GM08714 (cell line): ENCODE data around the gene ERBB4.

Source experiments
- H3K4me3 ChIP-seq: fragments of 200-500 bp; sonication (Bioruptor generic); 2 replicates; pipeline ENCODE4 v1.5.1; 2014; ENCODE audit warnings: mild to moderate bottlenecking, low read length, inconsistent platforms
- ZNF274 ChIP-seq: IDR thresholded peaks from 2 replicates; pipeline ENCODE4 v1.6.1; 2012; ENCODE audit warnings: mild to moderate bottlenecking, low read depth, low read length

Gene ERBB4

DNA sequence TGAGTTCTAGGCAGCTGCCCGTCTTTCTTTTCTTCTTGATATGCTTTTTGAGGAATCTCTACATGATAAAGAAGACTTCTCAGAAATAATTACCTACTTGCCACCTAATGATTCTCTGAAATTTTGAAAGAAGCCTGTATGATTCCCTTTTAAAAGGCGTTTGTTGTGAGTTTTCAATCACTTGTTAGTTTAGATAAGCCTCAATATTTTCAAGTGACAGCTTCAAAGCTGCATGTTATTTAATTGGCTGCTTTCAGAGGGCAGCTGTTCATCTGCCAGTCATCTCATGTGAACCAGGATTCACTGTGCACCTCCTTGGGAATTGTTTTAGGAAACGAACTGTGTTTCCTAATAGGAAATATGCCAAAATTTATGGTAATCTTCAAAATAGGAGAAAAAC, 1044.1 kb downstream of the ERBB4 start:
- TF ChIP-seq ZNF274: no peak
- H3K4me3 ChIP-seq: no peak overlapping the region

DNA sequence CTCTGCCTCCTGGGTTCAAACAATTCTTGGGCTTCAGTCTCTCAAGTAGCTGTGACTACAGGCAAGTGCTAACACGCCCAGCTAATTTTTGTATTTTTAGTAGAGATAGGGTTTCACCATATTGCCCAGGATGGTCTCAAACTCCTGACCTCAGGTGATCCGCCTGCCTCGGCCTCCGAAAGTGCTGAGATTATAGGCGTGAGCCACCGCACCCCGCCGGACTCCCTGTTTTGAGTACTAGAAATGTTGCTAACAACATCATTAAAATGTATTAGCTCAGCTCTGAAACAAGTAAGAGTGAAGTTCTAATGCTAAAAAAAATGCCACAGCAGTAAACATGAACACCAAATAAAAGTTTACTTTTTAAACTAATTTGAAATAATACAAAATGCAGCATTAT, 1044.5 kb downstream of the ERBB4 start:
- TF ChIP-seq ZNF274: no peak

DNA sequence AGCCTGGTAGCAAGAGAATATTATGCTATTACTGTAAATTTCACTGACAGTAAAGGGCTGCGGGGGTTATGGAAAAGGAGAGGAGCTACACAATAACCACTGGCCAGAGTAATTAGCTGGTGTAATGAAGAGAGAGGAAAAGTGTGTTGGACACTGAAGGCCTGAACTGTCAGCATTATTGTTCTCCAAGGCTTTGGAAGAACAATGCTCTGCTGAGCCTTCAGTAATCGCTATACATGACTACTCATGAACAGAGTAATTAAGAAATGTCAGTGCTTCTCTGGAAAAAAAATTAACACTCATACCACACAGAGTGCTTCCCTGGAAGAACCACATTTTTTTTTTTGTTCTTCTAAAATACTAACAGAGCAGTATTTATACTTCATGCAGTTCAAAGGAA, 1050.9 kb downstream of the ERBB4 start:
- no peak overlapping the region for H3K4me3 ChIP-seq
- no peak for TF ChIP-seq ZNF274

More for the DNA sequence above, 1044.5 kb downstream of the ERBB4 start:
- H3K4me3 ChIP-seq: no peak overlapping the region

DNA sequence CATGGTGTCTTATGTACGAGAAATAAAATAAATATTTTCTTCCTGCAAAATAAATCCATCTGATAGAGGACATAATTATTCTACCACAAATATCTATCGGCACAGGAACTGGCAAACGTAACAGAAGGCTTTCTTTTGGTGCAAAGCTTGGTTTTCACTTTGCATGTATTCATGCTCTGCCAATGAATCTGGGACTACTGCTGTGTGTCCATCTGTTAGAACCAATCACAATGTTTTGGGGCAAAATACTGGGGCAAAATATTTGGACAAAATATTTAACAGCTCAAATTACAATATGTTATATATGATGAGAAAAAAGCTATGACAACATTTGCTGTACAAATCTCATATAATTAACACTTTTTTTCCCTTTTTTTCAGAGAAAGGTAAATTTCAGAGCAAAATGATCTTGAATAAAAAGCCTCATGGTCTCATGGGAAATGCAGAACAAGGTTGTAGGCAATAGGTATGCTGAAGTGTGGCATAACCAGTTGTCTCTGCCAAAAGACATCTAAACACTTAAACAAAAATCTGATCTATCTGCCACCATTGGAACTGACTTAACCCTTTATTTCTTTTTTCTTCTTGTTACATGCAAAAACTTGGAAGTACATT, 1059.0 kb downstream of the ERBB4 start:
- no peak for TF ChIP-seq ZNF274

DNA sequence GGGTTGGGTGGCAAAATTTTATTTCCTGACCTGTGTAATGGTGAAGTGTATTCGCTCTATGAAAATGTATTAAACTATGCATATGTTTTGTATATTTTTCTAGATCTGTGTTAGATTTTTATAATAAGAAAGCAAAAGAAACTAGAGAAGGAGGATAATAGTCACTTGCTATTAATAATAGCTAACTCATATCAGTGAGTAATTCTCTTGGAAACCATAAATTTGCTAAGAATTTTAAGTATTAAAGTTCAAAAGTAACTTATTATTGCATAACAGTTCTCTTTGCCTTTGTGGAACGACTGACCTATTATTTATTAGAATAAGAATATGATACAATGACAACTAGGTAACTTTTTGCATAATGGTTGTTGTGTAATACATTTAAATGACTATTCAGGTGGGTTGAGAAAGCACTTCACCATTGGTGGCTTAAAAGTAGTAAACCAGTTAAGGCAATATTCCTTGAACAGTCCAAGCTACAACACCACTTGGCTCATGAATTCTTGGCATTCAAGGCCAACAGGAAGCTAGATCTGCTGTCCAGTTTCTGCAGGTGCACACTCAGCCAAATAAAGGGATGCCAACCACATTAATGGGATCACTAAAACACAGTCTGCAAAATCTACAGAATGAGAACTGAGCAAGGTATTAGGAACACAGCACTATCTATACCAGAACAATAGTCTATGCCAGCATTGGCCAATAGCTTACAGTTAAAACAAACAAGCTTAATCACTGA, 1060.9 kb downstream of the ERBB4 start:
- no peak overlapping the region for H3K4me3 ChIP-seq
- no peak for TF ChIP-seq ZNF274

More for the DNA sequence above, 1059.0 kb downstream of the ERBB4 start:
- no peak overlapping the region for H3K4me3 ChIP-seq

DNA sequence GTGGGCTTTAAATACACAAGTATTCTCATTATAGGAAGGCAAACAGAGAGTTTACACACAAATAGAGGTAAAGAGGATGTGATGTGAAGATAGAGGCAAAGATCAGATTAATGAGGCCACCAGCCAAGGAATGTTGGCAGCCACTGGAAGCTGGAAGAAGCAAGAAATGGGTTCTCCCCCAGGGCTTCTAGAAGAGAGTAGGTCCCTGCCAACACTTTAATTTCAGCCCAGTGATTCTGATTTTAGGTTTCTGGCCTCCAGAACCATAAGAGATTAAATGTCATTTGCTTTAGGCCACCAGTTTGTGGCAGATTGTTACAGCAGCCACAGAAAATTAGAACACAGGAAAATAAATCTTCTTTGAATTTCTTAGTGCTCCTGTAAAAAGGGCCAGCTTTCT, 1065.5 kb downstream of the ERBB4 start:
- no peak for TF ChIP-seq ZNF274
- H3K4me3 ChIP-seq: no peak overlapping the region

- TF ChIP-seq ZNF274: no peak
- no peak overlapping the region for H3K4me3 ChIP-seq
These were observed 1068.9 kb downstream of the ERBB4 start for GRCh38 chr2:211469664-211470059.

DNA sequence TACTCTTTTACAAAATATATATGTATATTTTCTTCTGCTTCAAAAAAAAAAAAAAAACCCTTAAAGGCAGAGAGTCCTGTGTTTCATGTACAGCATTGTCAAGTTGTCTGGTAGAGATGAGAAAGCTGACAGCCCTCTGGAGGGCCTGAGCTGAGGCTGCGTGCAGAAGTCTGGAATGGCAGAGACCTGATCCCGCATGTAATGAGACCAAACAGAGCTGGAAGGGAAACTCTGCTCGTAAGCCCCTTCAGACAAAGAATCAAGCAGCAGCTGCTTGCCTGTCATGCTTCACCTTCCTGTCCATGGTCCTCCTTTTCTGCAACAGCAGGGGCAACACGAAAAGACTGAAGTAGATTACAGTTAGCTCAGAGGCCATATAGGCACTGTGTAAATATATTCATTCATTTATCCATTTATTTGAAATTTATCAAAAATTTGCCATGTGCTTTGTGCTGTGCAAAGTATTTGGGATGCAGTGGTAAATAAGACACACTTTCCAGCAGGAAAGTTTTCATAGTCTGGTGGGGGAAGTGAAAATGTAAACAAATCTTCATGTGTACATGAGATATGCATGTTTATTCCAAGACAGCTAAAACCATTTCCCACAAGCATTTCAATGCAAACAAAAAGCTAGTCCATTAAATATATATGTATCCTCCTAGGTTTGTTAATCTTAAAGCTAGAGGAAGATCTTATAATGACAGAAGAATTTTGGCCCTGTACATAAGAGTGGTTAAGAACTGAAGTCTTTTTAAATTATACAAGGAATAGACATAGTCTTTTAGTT, 1069.5 kb downstream of the ERBB4 start:
- H3K4me3 ChIP-seq: no peak overlapping the region
- TF ChIP-seq ZNF274: no peak

DNA sequence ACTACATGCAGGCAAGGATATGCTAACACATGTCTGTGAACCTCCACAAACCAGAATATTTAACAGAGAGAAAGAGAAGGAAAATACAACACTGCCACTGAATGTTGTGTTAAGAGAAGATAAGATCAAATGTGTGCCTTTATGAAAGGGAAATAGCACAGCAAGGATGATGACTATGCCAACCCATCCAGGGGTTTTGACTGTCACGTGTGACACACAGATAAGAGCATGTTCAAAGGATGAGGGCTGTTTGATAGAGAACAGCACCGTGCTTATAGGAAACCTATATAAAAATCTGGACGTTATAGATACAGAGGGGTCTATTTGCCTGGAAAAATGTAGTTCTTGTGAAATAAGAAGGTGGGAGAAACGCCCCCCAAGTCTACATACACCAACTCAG, 1070.4 kb downstream of the ERBB4 start:
- H3K4me3 ChIP-seq: no peak overlapping the region
- TF ChIP-seq ZNF274: no peak

DNA sequence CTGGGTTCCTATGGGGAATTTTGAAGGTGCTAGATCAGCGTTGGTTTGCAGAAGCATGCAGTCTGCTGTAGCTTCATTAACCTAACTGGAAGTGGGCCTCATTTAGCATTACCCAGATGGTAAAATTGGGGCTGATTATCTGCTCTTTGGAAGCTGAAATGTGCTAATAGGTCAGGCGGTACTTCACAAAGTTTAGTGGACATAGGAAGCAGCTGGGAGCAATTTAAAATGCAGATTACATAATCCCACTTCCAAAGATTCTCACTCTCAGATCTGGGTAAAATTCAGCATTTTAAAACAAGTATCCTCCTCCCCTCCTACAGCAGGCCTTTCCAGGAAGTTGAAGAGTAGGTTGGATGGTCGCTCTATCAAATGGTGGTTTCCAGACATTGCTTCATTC, 1075.2 kb downstream of the ERBB4 start:
- no peak for TF ChIP-seq ZNF274
- no peak overlapping the region for H3K4me3 ChIP-seq

DNA sequence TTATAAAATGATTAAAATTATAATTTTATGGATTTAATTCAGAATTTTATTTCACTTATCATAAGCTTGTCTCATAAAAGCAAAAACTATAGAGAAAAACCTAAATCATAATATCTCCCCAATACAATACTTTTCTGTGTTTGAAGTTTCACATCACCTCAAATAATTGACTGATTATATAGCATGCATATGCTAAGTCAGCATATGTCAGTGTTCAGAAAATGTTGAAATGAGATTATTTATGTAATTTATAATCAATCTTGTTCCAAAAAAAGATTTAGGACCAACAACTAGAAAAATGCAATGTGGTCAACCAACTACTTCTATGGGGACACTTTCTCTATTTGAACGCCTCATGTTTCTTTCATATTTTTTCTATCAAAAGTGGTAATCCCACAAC, 1079.6 kb downstream of the ERBB4 start:
- TF ChIP-seq ZNF274: no peak
- H3K4me3 ChIP-seq: no peak overlapping the region

DNA sequence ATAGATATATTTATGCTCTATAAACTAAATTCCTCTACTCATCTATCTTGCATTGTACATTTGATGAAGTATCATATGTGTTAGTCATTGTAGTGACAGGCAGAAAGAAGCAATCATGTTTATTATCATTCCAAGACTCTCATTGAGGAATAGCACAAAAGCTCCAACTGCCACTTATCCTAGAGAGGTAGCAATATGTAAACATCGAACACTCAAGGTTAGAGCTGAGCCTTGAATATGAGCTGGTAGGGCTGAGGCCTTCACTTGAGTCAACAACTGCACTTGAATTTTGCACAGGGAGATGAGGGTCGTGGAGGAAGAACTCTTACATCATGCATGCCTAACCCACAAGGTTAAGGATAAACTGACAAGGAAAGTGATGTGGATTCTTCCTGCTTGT, 1081.3 kb downstream of the ERBB4 start:
- TF ChIP-seq ZNF274: no peak
- H3K4me3 ChIP-seq: no peak overlapping the region

GRCh38 chr2:211455216-211455841, 1083.3 kb downstream of the ERBB4 start:
- no peak for TF ChIP-seq ZNF274
- no peak overlapping the region for H3K4me3 ChIP-seq

DNA sequence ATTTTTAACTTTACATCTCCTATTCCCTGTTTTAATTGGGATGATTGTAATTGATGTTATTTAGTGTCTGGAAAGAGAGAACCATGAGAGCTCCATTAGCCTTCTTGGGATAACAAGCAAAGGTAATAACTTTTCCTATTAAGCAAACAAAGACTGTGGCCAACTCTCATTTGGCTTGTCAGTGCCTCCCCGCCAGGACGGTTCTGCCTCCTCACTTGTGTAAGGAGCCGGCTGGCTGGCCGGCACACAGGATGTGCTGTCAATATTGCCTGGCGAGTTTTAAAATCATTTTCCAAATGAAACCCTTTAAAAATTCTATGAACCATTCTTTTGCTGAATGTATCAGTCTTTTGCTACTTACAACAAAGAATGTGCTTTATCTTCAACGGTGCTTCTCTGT, 1083.9 kb downstream of the ERBB4 start:
- H3K4me3 ChIP-seq: no peak overlapping the region
- TF ChIP-seq ZNF274: no peak
